Mesenchymal stem cell (in vitro differentiated cells and primary cell): Measurements from ENCODE around the gene MTHFD1L.

Source experiments
- DNase-seq: peaks from one replicate; pipeline ENCODE4 v3.0.0-alpha.2; 2013
- H2AFZ ChIP-seq: one replicate; pipeline ENCODE4 v1.6.1; 2013; ENCODE audit warnings: low read depth, mild to moderate bottlenecking, control low read depth, inconsistent platforms, low read length, moderate library complexity
- H2AK5ac ChIP-seq: 2 replicates; pipeline ENCODE4 v1.6.1; 2013; ENCODE audit warnings: low read length, moderate library complexity, mild to moderate bottlenecking, inconsistent platforms; ENCODE audit not compliant: severe bottlenecking
- H2BK120ac ChIP-seq: one replicate; pipeline ENCODE4 v1.6.1; 2013; ENCODE audit warnings: low read depth, mild to moderate bottlenecking, inconsistent platforms, low read length, moderate library complexity
- H2BK12ac ChIP-seq, 2 experiments: one replicate each; pipeline ENCODE4 v1.6.1; 2013; ENCODE audit warnings: inconsistent platforms in 2 of 2, low read length in 2 of 2, mild to moderate bottlenecking in 2 of 2, moderate library complexity in 2 of 2, control low read depth in 1 of 2
- H2BK15ac ChIP-seq: one replicate; pipeline ENCODE4 v1.6.1; 2013; ENCODE audit warnings: mild to moderate bottlenecking, low read depth, inconsistent platforms; ENCODE audit not compliant: poor library complexity, severe bottlenecking
- H2BK5ac ChIP-seq: 2 replicates; pipeline ENCODE4 v1.6.1; 2013; ENCODE audit warnings: low read depth, mild to moderate bottlenecking, low read length, control low read depth, inconsistent platforms; ENCODE audit not compliant: poor library complexity, severe bottlenecking
- H3K14ac ChIP-seq, 2 experiments: one replicate each; pipeline ENCODE4 v1.6.1; 2013; ENCODE audit warnings: inconsistent platforms in 2 of 2, low read length in 2 of 2, control low read depth in 1 of 2, mild to moderate bottlenecking in 1 of 2, moderate library complexity in 1 of 2
- H3K18ac ChIP-seq, 2 experiments: one replicate each; pipeline ENCODE4 v1.6.1; 2013; ENCODE audit warnings: inconsistent platforms in 2 of 2, low read length in 2 of 2, control low read depth in 1 of 2, low read depth in 1 of 2, mild to moderate bottlenecking in 1 of 2
- H3K23ac ChIP-seq, 2 experiments: one replicate each; pipeline ENCODE4 v1.6.1; 2013; ENCODE audit warnings: inconsistent platforms in 2 of 2, low read length in 2 of 2, mild to moderate bottlenecking in 2 of 2, moderate library complexity in 2 of 2, control low read depth in 1 of 2
- H3K27ac ChIP-seq: 2 replicates; pipeline ENCODE4 v1.5.1; 2013; ENCODE audit warnings: mild to moderate bottlenecking, moderate library complexity, low read length, control low read depth, inconsistent platforms; ENCODE audit not compliant: poor library complexity, severe bottlenecking
- H3K27me3 ChIP-seq, 2 experiments: 2 replicates each; pipeline versions ENCODE4 v1.6.1 to v1.7.0; 2013; ENCODE audit warnings: low read length in 2 of 2, mild to moderate bottlenecking in 2 of 2, moderate library complexity in 2 of 2, control low read depth in 1 of 2, inconsistent platforms in 1 of 2; ENCODE audit not compliant: control insufficient read depth in 1 of 2, insufficient read depth in 1 of 2
- H3K36me3 ChIP-seq, 2 experiments: 2 replicates each; pipeline versions ENCODE4 v1.6.1 to v1.7.0; 2013; ENCODE audit warnings: low read length in 2 of 2, control low read depth in 1 of 2, inconsistent platforms in 1 of 2, low read depth in 1 of 2, mild to moderate bottlenecking in 1 of 2; ENCODE audit not compliant: insufficient read depth in 2 of 2, control insufficient read depth in 1 of 2
- H3K4ac ChIP-seq, 2 experiments: one replicate each; pipeline ENCODE4 v1.6.1; 2013; ENCODE audit warnings: inconsistent platforms in 2 of 2, low read length in 2 of 2, mild to moderate bottlenecking in 2 of 2, moderate library complexity in 2 of 2, control low read depth in 1 of 2, low read depth in 1 of 2
- H3K4me1 ChIP-seq: 2 replicates; pipeline ENCODE4 v1.6.1; 2013; ENCODE audit warnings: low read depth, low read length, control low read depth; ENCODE audit not compliant: control insufficient read depth, insufficient read depth
- H3K4me2 ChIP-seq: 2 replicates; pipeline ENCODE4 v1.6.1; 2013; ENCODE audit warnings: low read length, mild to moderate bottlenecking, inconsistent platforms; ENCODE audit not compliant: poor library complexity, severe bottlenecking
- H3K4me3 ChIP-seq, 2 experiments: 2 replicates each; pipeline versions ENCODE4 v1.5.1 to v1.7.0; 2013; ENCODE audit warnings: low read length in 2 of 2, mild to moderate bottlenecking in 2 of 2, control low read depth in 1 of 2, low read depth in 1 of 2; ENCODE audit not compliant: insufficient read depth in 1 of 2
- H3K79me1 ChIP-seq: replicated peaks from 2 replicates; pipeline ENCODE4 v1.6.1; 2013; ENCODE audit warnings: mild to moderate bottlenecking, control low read depth, low read length, inconsistent platforms; ENCODE audit not compliant: poor library complexity, severe bottlenecking
- H3K9ac ChIP-seq: 2 replicates; pipeline ENCODE4 v1.7.0; 2013; ENCODE audit warnings: mild to moderate bottlenecking, low read length, moderate library complexity
- H3K9me3 ChIP-seq: 2 replicates; pipeline ENCODE4 v1.7.0; 2013; ENCODE audit warnings: mild to moderate bottlenecking, low read length; ENCODE audit not compliant: control insufficient read depth
- H4K8ac ChIP-seq: one replicate; pipeline ENCODE4 v1.6.1; 2013; ENCODE audit warnings: inconsistent platforms, mild to moderate bottlenecking, low read length, moderate library complexity
- H4K91ac ChIP-seq: one replicate; pipeline ENCODE4 v1.6.1; 2013; ENCODE audit warnings: mild to moderate bottlenecking, low read length, inconsistent platforms
- WGBS: methylation state at CpG from one replicate; pipeline ENCODE4 v1.1.7; 2013; ENCODE audit warnings: mixed read lengths; 5-methylcytosine and 5-hydroxymethylcytosine counted together

The MTHFD1L gene

GRCh38 chr6:150863213-150863928 is 2.1 kb upstream of the MTHFD1L start:
- Histone ChIP-seq H3K9me3 (no peaks in the 10 kb centered on the region), H3K36me3 (no peaks in the 10 kb centered on the region), H2BK12ac (peak overlapping the region in 1 of 2 experiments; percentile 72), H3K9ac (no peak overlapping the region), H2AK5ac (no peak overlapping the region), H3K4me3 (no peak overlapping the region), H2BK5ac (no peak overlapping the region), H4K8ac (no peak overlapping the region), H3K79me1 (no peaks in the 10 kb centered on the region), H3K27me3 (no peaks in the 10 kb centered on the region), H3K23ac (no peak overlapping the region), H3K18ac (peak overlapping the region in 1 of 2 experiments; percentile 56), H2BK120ac (no peak overlapping the region), H2AFZ (no peak overlapping the region), H2BK15ac (no peak overlapping the region), H3K14ac (no peak overlapping the region), H4K91ac (no peak overlapping the region), H3K4me1 (peaks cover 5% of the 10 kb centered on the region), H3K27ac (no peak overlapping the region), H3K4me2 (no peak overlapping the region), H3K4ac (peak overlapping the region in 1 of 2 experiments; percentile 82)
- DNase-seq = no peak
- 92% methylated on average over 6 of the region's 7 CpGs for WGBS

GRCh38 chr6:150865043-150865405 is 478 bp upstream of the MTHFD1L start:
- no peaks in the 10 kb centered on the region for H3K36me3 ChIP-seq
- peak; percentile 31 for DNase-seq
- H3K27ac ChIP-seq = peak overlapping the region; percentile 84
- H2BK15ac ChIP-seq = peak overlapping the region; percentile 73
- peak overlapping the region; percentile 37 to 99 for H3K18ac ChIP-seq
- H2BK120ac ChIP-seq = peak overlapping the region; percentile 69
- no peaks in the 10 kb centered on the region for H3K9me3 ChIP-seq
- H3K4me2 ChIP-seq = peak overlapping the region; percentile 60
- no peaks in the 10 kb centered on the region for H3K79me1 ChIP-seq
- peaks cover 5% of the 10 kb centered on the region for H3K4me1 ChIP-seq
- peak overlapping the region in 1 of 2 experiments; percentile 46 for H2BK12ac ChIP-seq
- H3K4ac ChIP-seq = peak overlapping the region; percentile 56 to 79
- peak overlapping the region; percentile 68 for H2AFZ ChIP-seq
- H4K91ac ChIP-seq = peak overlapping the region; percentile 80
- H3K27me3 ChIP-seq = no peaks in the 10 kb centered on the region
- peak overlapping the region in 1 of 2 experiments; percentile 45 for H3K14ac ChIP-seq
- H2AK5ac ChIP-seq = no peak overlapping the region
- H3K23ac ChIP-seq = no peak overlapping the region
- peak overlapping the region; percentile 98 for H3K9ac ChIP-seq
- no peak overlapping the region for H2BK5ac ChIP-seq
- H3K4me3 ChIP-seq = peak overlapping the region; percentile 46 to 90
- WGBS = 3% methylated on average over 4 of the region's 5 CpGs
- H4K8ac ChIP-seq = no peak overlapping the region

GRCh38 chr6:150866147-150866990 is 867 bp downstream of the MTHFD1L start:
- peak overlapping the region; percentile 98 for H3K9ac ChIP-seq
- H3K27me3 ChIP-seq = no peaks in the 10 kb centered on the region
- WGBS = under 1% methylated on average over 71 of the region's 95 CpGs
- no peak overlapping the region for H2AK5ac ChIP-seq
- no peaks in the 10 kb centered on the region for H3K9me3 ChIP-seq
- H2BK5ac ChIP-seq = peak overlapping the region; percentile 92
- H2BK12ac ChIP-seq = peak overlapping the region in 1 of 2 experiments; percentile 89
- peak overlapping the region; percentile 43 to 90 for H3K14ac ChIP-seq
- peak; percentile 90 for DNase-seq
- peak overlapping the region; percentile 72 for H2AFZ ChIP-seq
- H3K79me1 ChIP-seq = peaks cover 2% of the 10 kb centered on the region
- H2BK120ac ChIP-seq = peak overlapping the region; percentile 90
- peak overlapping the region; percentile 97 for H2BK15ac ChIP-seq
- H3K27ac ChIP-seq = peak overlapping the region; percentile 84
- peak overlapping the region; percentile 86 for H3K4me2 ChIP-seq
- H4K91ac ChIP-seq = peak overlapping the region; percentile 93
- peak overlapping the region; percentile 88 to 90 for H3K4me3 ChIP-seq
- H3K23ac ChIP-seq = peak overlapping the region in 1 of 2 experiments; percentile 96
- H4K8ac ChIP-seq = peak overlapping the region; percentile 79
- peak overlapping the region; percentile 96 to 99 for H3K18ac ChIP-seq
- H3K4ac ChIP-seq = peak overlapping the region; percentile 89 to 96
- no peaks in the 10 kb centered on the region for H3K36me3 ChIP-seq
- H3K4me1 ChIP-seq = peaks cover 5% of the 10 kb centered on the region

GRCh38 chr6:150866991-150867501 is 1.5 kb downstream of the MTHFD1L start:
- Histone ChIP-seq H3K4me3 (peak overlapping the region; percentile 88 to 90), H2AK5ac (peak overlapping the region; percentile 96), H3K79me1 (peaks cover 2% of the 10 kb centered on the region), H4K8ac (peak overlapping the region; percentile 73), H3K27ac (peak overlapping the region; percentile 84), H4K91ac (peak overlapping the region; percentile 93), H3K4ac (peak overlapping the region; percentile 55 to 89), H2AFZ (peak overlapping the region; percentile 72), H2BK15ac (peak overlapping the region; percentile 97), H3K4me1 (peaks cover 2% of the 10 kb centered on the region), H2BK120ac (peak overlapping the region; percentile 82), H2BK5ac (no peak overlapping the region), H3K9ac (peak overlapping the region; percentile 98), H3K4me2 (peak overlapping the region; percentile 85), H3K18ac (peak overlapping the region; percentile 87 to 95), H2BK12ac (peak overlapping the region in 1 of 2 experiments; percentile 56), H3K14ac (no peak overlapping the region), H3K36me3 (no peaks in the 10 kb centered on the region), H3K27me3 (no peaks in the 10 kb centered on the region), H3K23ac (no peak overlapping the region), H3K9me3 (no peaks in the 10 kb centered on the region)
- WGBS = 52% methylated on average over 13 of the region's 13 CpGs
- DNase-seq = no peak
